AG20443 (cell line): Measurements from ENCODE around the gene APH1B.
A peak's percentile ranks its signal among the peaks of the same experiment; 100 is the strongest.
"Not testable (repeated sequence)": the region's sequence is repeated elsewhere in the genome, so short reads cannot be mapped to it uniquely, and the experiment has no call there.

Experiments
- DNase-seq: peaks from one replicate; pipeline ENCODE4 v3.0.0; 2012; ENCODE audit warnings: low spot score, mixed read lengths

Gene APH1B

DNA sequence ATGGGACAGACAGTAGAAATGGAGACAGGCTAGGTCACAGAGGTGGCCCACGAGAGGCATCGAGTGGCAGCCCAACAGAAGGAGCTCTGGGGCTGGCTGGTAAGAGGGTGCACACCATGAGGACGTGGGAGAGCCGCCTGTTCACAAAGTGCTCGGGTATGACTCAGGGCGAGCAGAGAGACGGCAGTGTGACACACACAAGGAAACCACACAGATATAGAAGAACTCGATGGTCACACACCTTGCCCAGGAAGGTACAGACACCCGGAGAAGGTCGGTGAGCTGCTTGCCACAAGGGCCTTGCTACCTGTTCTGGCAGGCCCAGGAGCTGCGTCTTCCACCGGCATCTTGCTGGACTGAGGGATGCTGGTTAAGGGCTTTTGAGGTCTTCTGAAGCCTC is 54.1 kb downstream of the APH1B start:
- DNase-seq = no peak

DNA sequence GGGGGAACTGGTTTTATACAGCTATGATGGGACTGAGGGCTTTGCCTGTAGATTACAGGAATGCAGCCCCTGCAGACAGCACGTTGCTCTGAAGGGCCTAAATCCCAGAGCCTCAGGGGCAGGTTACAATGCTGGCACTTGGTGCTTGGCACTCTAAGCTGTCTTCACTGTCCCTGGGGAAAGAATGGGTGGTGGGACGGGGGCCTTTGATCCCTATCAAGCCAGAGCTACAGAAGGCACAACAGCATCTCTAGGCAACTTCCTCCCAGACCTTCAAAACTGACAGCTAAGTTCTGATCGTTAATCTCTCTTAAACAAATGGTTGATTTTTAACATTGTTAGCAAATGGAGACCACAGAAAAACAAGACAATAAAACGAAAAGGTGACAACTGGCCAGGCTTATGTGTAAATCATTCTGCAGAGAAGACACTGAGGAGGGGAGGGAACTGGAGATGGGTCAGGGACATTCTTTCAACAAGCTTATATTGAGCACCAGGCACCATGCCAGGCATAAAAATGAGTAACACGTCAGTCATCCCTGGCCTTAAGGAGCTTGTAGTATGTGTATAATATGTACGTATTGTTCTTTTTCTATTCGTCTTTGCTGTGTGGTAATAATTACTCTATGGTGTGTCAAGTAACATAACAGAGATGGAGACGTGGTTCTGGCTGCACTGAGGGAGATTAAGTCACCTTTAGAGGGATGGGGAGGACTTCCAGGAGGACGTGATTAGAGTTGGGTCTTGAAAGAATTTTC is 55.1 kb downstream of the APH1B start:
- DNase-seq = peak; percentile 64

DNA sequence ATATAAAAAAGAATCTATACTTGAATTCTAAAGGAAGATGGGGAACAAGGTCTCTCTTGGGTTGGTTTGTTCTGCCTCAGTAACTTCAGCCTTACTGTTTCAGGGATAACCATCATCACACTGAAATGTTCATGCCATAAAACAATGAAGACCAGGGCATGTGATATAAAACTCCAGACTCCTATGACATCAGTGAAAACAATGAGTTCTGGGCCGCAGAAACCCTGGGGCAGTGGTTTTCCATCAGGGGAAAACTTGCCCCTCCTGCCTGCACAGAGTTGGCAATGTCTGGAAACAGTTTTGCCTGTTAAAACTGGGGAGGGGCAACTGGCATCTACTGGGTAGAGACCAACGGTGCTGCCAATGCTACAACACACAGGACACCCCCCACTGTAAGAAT is 57.4 kb downstream of the APH1B start:
- no peak for DNase-seq

DNA sequence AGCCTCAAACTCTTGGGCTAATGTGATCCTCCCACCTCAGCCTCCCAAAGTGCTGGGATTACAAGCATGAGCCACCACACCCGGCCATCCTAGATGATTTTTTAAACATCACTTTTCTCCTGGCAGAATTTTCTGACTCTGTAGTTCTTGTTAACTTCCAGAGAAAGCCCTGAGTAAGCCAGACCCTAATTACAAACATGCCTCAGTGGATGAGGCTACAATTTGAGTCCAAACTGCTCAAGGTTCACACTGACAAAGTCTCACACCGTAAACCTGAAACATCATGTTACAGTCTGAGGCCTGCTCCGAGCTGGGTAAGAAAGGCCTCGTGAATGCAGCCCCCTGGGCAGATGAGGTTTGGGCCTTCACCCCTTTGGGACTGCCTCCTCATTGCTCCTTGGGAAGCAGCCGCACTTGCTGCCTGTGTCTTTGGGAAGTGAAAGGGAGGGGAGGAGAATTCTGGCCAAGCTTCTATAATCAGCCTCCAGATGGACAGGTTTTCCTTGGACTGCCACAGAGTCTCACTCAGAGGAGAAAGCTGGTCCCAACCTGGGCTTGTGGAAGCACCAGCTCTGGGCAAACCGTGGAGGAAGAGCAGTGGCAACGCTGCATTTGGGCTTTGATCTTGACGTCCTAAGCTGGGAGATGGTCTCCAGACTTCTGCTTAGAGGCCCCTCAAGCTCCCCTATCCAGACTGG is 58.3 kb downstream of the APH1B start:
- no peak for DNase-seq

DNA sequence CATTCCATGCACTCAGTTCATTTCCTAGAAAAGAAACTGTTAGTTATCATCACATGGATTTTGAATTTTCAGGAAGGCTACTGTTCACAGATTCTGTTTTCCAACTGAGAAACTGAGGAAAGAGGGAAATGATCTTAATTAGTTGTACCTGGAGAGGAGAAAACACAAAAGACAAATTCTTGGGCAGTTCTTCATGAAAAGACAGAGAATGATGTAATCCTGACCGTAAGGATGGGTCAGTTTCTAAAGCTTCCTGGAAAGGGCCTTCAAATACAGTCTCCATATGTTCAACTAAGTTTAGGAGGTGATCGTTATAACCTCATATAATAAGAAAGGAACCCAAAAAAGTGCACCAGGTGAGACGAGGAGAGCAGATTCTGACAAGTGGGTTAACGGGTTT is 59.6 kb downstream of the APH1B start:
- DNase-seq = no peak

DNA sequence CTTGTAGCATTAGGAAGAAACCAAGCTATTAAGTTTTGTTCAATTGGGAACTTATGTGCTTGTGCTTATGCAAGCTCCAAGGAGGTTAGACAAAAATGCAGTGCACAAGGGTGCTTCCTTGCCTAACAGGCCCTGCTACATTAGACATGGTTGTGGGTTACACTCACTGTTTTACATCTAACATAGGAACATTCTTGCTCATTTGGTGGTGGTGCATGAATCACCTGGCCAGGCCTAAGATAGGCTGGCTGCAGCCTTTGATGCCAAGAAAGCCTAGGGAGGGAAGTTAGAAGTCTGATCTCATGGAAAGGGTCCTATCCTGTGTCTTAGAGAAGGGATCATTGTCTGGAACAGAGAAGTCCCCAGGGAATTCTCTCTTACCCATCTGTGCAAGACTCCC is 60.8 kb downstream of the APH1B start:
- DNase-seq = peak; percentile 47

DNA sequence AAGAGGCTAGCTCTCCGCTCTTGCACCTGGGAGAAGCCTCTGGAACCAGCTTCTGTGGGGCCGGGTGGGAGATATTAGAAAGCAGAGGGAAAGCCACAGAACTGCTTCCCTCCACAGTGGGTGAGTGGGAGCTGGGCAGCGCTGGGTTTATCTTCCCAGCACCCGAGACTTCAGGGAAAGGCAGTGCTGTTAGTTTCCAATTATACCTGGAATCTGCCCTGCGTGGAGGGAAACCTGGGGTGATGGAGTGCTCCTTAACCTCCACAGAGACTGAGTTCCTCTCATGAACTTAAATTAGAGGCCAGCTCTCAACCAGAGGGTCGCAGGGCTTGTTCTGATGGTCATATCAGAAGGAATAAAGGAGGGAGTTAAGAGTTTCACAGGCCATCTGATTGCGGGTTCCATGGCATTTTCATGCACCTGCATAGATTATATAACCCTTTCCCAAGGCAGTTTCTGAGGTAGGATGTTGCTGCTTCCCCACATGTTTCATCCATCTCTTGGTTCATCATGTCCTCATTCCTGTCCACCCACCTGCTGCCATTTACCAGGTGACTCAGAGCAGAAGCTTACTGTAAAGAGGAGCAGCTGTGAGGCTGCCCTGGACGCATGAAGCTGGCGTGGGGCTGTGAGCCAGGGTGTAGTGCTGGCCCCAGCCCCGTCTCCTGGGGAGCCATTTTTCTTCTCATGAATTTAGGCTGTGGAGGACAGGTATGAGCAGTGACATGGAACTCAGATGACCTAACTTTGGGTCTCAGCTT is 61.8 kb downstream of the APH1B start:
- DNase-seq = no peak

DNA sequence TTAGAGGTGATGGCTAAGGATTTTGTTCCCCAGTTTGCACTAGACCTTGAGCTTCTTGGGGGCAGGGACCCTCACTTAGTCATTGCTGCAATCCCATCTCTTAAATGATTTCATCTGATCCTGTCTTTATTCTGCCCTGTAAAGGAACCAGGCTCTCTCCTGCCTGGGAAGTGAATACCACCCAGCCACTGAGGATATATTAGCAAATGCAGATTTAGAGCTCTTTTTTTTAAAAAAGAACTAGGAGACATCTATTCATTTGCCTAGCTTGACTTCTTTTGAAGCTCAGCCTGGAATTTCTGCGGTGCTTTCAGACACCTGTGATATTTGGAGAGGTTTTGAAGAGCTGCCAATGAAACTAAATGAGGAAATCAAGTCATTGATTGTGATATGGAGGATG is 62.4 kb downstream of the APH1B start:
- no peak for DNase-seq

DNA sequence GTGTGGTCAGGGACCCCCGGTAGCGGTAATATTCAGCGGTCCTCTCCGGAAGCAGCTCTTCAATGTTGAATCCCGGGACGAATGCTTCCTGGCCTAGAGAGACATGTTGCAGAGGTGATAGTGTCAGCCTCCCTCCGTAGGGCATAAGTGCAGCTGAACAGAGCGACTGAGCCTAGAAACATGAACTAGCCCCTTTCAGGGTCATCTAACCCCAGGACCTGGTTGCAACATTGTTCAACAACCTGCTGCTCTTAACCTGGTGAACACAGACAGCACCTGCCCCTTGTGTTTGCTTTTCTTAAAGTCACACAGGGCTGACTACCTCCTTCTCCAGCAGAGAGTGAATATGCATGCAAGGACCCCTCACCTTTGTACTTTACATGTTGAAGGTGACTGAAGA is 62.9 kb downstream of the APH1B start:
- DNase-seq = no peak

DNA sequence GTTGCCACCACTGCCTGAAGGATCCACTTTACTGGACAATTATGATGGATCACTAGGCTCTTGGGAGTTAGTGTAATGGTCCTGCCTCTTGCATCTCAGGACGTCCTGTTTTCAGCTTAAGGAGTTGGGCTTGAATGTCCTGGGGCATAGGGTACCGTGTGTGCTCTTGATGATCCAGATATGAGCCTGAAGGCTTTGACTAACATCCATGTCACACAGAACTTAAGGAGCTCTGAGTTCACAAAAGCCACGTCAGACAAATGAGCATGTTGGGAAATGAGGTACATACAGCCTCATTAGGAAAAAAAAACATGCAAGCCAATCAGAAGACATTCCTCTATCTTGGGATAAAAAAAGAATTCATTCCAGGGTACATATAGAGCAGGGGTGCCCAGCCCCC is 63.5 kb downstream of the APH1B start:
- no peak for DNase-seq

DNA sequence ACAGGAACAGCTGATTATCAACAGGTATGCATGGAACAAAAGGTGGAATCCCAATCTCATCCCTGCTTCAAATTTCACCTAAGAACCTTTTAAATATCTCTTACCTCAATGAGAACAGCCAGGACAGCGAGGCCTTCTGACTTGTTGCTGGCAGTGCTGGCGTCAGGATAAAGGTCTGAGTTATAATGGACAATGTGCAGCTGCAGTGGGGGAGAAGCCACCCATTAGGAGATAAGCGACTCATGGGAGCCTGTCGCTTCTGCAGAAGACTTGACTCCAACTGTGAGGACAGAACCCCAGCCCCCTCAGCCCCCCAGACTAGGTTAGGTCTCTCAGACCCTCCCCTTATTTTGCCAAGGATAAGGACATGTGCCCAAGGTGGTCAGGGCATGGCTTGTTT is 64.5 kb downstream of the APH1B start:
- no peak for DNase-seq

DNA sequence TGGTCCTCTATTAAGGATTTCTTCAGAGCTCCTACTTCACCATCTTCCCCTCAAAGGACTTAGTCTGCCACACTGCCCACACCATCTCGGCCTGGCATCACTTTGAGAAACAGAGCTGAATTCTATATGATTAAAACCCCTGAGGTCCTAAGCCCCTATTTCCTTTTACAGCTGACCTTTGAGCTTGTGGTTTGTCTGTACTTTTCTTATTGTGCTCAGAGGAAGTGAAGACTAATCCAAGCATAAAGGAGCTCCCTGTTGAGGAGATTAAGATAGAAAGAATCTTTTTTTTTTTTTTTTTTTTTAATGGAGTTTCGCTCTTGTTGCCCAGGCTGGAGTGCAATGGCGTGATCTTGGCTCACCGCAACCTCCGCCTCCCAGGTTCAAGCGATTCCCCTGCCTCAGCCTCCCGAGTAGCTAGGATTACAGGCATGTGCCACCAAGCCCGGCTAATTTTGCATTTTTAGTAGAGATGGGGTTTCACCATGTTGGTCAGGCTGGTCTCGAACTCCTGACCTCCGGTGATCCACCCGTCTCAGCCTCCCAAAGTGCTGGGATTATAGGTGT is 65.7 kb downstream of the APH1B start:
- DNase-seq = not testable (repeated sequence)

DNA sequence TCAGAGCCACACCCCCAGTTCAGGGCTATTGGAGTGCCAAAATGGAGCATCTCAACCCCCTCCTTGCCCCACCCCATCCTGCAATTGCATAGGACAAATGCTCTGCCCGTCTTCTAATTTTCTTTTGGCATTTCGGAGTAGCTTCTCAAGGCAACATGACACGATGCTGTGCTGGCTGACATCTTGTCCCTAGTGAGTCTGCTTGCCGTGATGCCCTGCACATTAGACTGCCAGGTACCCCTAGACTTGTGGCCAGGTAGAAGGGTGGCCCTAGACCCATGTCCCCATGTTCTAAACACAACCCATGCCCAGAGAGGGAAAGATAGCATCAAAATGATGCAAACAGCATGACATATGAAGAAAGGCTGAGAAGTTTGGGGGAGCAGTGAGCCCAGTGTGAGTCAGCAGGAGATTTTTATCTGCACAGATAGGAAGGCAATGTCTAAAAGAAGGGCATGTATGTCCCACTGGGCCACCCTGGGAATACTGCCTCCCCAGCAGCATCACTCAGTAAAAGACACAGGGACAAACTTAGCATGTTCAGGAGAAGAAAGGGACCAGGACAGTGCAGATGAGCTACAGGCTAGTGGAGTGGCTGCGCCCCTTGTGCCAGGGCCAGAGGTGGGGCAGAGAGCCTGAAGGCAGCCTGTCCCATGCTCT is 67.5 kb downstream of the APH1B start:
- DNase-seq = no peak

DNA sequence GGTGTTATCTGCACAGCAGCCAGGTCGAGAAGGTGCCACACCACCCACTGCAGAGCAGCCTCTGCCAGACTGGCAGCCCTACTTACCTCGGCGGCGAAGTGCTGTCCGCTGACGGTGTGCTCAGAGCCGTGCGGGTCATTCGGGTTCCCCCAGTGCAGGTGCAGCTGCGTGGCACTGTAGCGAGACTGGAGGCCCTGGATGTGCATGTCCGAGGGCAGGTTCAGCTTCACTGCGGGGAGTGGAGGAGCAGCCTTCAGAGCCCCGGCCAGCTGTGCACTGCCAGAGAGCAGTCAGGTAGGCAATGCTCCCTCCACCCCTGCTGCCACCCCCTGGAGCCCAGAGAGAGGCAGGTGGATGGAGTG is 68.0 kb downstream of the APH1B start:
- no peak for DNase-seq

DNA sequence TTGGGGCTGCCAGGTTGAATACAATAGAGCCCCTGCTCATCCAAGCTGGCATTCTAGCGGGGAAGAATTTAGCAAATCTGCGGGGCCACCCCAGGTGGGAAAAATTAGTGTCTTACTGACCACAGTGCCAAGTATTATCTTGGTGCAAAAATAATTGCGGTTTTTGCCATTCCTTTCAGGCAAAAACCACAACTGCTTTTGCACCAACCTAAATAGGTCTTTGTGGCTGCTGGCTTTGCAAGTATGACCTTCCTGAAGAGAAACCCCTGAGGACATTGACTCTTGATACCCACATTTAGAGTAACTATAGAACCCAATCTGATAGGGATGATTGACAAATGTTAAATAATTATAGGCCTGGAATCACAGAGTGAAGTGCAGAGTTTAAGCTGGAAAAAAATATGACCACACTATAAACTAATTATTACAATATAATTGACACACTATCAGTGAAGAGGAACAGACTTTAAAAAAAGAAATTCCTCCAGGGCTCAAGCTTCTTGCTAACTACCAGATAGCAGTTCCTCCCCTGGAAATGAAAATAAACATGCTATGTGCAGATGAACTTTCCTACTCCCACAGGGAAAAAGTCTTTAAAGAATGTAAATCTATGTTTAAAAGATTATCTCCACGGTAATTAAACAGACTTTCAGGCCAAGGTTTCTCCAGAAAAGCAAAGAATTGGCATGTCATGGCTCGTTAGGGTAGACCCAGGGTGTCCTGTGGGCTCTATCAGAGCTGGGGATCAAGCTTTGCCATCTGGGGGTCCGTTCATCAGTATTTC is 69.9 kb downstream of the APH1B start:
- no peak for DNase-seq

DNA sequence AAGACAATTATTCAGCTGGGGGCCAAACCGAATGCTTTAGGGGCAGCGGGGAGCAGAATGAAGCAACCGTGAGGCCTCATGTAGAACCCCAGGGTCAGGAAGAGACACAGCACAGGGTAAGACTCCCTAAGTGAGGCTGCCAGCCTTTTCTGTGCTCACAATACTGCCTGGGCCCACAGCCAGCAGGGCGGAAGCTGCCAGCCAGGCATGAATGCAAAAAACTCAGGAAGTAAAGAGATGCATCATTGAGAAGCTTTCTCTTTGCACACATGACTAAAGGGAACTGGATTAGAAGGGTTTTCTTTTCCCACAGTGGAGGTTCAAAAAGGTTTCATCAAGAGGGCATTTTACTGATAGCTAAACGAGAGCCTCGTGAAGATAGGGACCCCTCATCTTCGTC is 71.0 kb downstream of the APH1B start:
- peak; percentile 81 for DNase-seq

DNA sequence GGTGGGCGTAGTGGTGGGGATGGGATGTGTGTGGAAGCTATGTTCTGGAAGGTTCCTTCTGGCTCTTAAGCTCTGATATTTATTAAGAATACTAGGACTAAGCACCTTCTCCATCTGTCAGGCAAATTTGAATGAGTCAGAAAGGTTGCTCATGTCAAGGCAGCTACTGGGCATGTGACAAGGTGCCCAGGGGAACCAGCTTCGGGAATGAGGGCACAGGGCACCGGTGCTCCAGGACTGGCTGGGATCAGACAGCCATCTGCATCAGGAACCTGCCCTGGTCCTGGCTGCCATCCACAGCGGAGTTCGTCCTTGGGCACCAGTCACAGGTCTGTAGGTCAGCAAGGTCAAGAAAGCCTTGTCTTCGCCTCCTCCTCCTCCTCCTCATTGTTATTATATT is 71.8 kb downstream of the APH1B start:
- DNase-seq = no peak

DNA sequence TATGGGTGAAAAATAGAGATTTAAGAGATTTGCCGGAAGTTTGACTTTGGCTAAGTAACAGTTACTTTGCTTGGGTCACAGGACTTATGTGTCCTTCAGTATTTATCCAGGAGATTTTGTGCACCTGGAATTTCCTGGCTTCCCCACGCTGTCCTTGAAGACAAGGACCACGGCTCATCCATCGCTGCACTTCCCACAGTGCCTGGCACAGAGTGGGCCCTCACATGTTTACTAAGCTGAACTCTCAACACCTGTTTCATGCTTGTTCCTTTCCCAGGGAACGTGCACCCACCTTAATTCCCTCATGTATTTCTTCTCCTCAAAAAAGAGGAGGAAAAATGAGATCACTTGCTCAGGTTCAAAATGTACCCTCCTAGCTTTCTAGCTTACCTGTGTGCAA is 72.2 kb downstream of the APH1B start:
- DNase-seq = no peak

DNA sequence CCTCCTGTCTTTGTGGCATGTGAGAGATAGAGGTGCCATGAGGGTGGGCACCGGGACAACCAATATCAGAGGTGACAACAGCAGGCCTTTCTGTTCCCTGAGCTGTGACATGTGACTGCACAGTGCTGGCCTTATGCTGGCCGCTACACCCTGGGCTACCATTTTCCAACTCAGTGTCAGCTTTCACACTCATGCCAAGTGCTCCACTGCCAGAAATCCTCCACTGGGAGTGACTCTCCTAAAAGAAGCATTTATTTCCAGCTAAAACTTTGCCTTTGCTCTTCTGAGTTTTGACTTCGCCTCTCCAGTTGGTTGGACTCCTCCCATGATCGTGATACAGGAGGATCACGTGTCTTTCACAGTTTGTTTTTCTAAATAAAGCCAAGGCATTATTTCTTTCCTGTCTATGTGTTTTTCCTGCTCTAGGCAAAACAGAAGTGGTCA is 72.8 kb downstream of the APH1B start:
- DNase-seq = no peak

DNA sequence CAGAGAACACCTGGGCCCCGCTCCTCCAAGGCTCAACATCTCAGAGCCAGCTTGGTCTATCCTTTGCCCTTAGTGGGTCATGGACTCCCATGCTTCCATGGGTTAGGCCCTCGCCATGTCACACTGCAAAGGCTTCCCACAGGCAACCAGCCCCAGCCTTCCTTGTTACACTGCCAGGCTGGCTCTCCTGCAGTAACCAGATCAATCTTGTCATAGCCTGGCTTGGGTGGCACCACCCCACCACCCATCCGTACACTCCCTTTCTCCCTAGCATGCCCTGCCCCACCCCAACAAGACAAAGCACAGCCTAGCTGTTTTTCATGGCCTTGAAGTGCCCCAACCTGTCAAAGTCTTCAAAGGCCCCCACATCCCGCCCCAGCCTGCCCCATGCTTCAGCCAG is 73.8 kb downstream of the APH1B start:
- DNase-seq = no peak

DNA sequence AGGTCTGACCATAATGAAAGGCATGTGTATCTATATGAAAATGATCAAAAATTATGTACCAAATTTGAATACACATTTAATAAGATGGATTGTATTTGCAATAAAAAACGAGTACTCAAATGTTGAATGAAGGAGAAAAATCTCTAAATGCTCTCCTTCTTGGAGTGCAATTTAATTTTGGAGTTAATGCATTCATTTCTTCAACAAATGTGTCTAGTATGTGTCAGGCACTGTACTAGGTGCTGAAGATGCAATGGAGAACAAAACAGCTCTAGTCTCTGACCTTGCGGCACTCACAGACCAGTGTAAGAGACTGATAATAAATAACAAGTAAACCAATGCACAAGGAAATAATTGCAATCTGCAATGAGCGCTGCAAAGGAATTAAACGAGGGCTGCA is 75.4 kb downstream of the APH1B start:
- no peak for DNase-seq

DNA sequence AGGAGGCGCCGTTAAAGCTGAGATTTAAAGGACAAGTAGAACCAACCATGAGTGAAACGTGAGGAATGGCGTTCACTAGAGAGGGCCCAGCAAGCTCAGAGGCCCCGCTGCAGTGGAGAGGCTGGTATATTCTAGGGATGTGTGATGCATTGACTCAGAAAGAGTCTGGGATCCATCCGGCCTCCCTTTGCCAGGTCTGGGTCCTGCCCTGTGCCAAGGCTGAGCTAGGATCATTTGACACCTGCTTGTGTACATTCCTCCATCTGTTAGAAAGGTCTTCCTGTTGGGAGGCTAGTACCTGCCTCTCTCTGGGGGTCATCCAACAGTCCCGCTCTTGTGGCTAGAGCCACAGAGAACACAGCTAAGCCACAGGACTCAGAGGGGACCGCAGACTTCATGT is 75.9 kb downstream of the APH1B start:
- no peak for DNase-seq
